Mucosa of rectum (tissue), 2 donors: ENCODE data around the gene TPST1.

Source experiments
- H3K27ac ChIP-seq, 2 donors: one replicate each; pipeline ENCODE4 v1.7.0; 2013; ENCODE audit warnings: inconsistent platforms in 2 of 2, low read depth in 2 of 2, low read length in 2 of 2
- H3K27me3 ChIP-seq, 2 donors: one replicate each; pipeline ENCODE4 v1.7.0; 2013; ENCODE audit warnings: low read length in 2 of 2; ENCODE audit not compliant: control insufficient read depth in 2 of 2, insufficient read depth in 2 of 2
- H3K36me3 ChIP-seq, 2 donors: one replicate each; pipeline ENCODE4 v1.7.0; 2013; ENCODE audit warnings: low read length in 2 of 2; ENCODE audit not compliant: control insufficient read depth in 2 of 2, insufficient read depth in 2 of 2
- H3K4me1 ChIP-seq, 2 donors: one replicate each; pipeline ENCODE4 v1.7.0; 2013; ENCODE audit warnings: low read length in 2 of 2, mild to moderate bottlenecking in 1 of 2; ENCODE audit not compliant: control insufficient read depth in 2 of 2, insufficient read depth in 2 of 2
- H3K4me3 ChIP-seq, 2 donors: one replicate each; pipeline ENCODE4 v1.7.0; 2013; ENCODE audit warnings: low read length in 2 of 2
- H3K9ac ChIP-seq, 2 donors: one replicate each; pipeline ENCODE4 v1.7.0; 2013; ENCODE audit warnings: low read length in 2 of 2, low read depth in 1 of 2, mild to moderate bottlenecking in 1 of 2
- H3K9me3 ChIP-seq, 2 donors: one replicate each; pipeline ENCODE4 v1.7.0; 2013; ENCODE audit warnings: low read length in 2 of 2; ENCODE audit not compliant: control insufficient read depth in 2 of 2
- donor health status: healthy.
- donor health status: Normal muscosa, but diverticular disease.

TPST1 gene

GRCh38 chr7:66348531-66348930, 143.4 kb downstream of the TPST1 start:
- H3K9me3 ChIP-seq: no peaks in the 10 kb centered on the region
- H3K9ac ChIP-seq: no peak overlapping the region
- no peaks in the 10 kb centered on the region for H3K36me3 ChIP-seq
- peaks cover 0 to 4% of the 10 kb centered on the region in 2 donors for H3K4me1 ChIP-seq
- no peak overlapping the region for H3K4me3 ChIP-seq
- no peaks in the 10 kb centered on the region for H3K27me3 ChIP-seq
- no peak overlapping the region for H3K27ac ChIP-seq

GRCh38 chr7:66348959-66349358, 143.8 kb downstream of the TPST1 start:
- H3K27ac ChIP-seq: no peak overlapping the region
- H3K27me3 ChIP-seq: no peaks in the 10 kb centered on the region
- no peak overlapping the region for H3K4me3 ChIP-seq
- no peak overlapping the region for H3K9ac ChIP-seq
- peaks cover 0 to 4% of the 10 kb centered on the region in 2 donors for H3K4me1 ChIP-seq
- no peaks in the 10 kb centered on the region for H3K36me3 ChIP-seq
- H3K9me3 ChIP-seq: no peaks in the 10 kb centered on the region

DNA sequence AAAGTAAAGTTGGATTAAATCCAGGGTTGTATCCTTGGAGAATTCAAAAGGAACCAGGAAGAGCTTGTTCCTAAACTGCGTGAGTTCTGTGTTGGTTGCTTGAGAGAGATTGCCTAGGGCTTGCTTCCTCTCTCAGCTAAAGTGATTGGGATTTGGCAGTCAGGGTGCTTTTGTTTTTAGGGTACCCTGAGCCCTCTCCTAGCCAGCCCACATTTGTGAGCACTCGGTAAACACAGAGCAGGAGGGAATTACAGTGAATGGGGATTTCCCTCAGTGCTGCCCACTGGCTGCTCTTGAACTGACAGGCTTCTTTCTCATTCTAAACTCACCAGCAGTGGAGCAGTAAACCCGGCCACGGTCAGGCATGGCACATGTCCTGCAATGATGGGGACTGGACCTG, 146.9 kb downstream of the TPST1 start:
- Histone ChIP-seq H3K9me3 (no peaks in the 10 kb centered on the region), H3K4me3 (no peak overlapping the region), H3K9ac (peak overlapping the region in 1 of 2 donors; percentile 47)

GRCh38 chr7:66353547-66353946, 148.4 kb downstream of the TPST1 start:
- no peaks in the 10 kb centered on the region for H3K36me3 ChIP-seq
- peaks cover 10 to 14% of the 10 kb centered on the region in 2 donors for H3K4me1 ChIP-seq
- H3K27ac ChIP-seq: no peak overlapping the region
- H3K9ac ChIP-seq: no peak overlapping the region
- H3K27me3 ChIP-seq: no peaks in the 10 kb centered on the region
- no peak overlapping the region for H3K4me3 ChIP-seq
- no peaks in the 10 kb centered on the region for H3K9me3 ChIP-seq

More for the DNA sequence above, 146.9 kb downstream of the TPST1 start:
- H3K27ac ChIP-seq: no peak overlapping the region
- peaks cover 8 to 14% of the 10 kb centered on the region in 2 donors for H3K4me1 ChIP-seq
- H3K36me3 ChIP-seq: no peaks in the 10 kb centered on the region
- H3K27me3 ChIP-seq: no peaks in the 10 kb centered on the region

GRCh38 chr7:66355756-66356155, 150.6 kb downstream of the TPST1 start:
- Histone ChIP-seq H3K4me3 (no peak overlapping the region), H3K4me1 (peaks cover 10 to 14% of the 10 kb centered on the region in 2 donors), H3K9ac (no peak overlapping the region), H3K27me3 (no peaks in the 10 kb centered on the region), H3K9me3 (no peaks in the 10 kb centered on the region), H3K27ac (no peak overlapping the region), H3K36me3 (no peaks in the 10 kb centered on the region)

GRCh38 chr7:66356277-66356721, 151.2 kb downstream of the TPST1 start:
- H3K4me1 ChIP-seq: peaks cover 10 to 14% of the 10 kb centered on the region in 2 donors
- no peaks in the 10 kb centered on the region for H3K27me3 ChIP-seq
- no peaks in the 10 kb centered on the region for H3K9me3 ChIP-seq
- H3K4me3 ChIP-seq: no peak overlapping the region
- no peak overlapping the region for H3K27ac ChIP-seq
- no peaks in the 10 kb centered on the region for H3K36me3 ChIP-seq
- no peak overlapping the region for H3K9ac ChIP-seq

GRCh38 chr7:66357087-66357486, 152.0 kb downstream of the TPST1 start:
- no peak overlapping the region for H3K27ac ChIP-seq
- H3K27me3 ChIP-seq: no peaks in the 10 kb centered on the region
- no peak overlapping the region for H3K4me3 ChIP-seq
- H3K9me3 ChIP-seq: no peaks in the 10 kb centered on the region
- no peaks in the 10 kb centered on the region for H3K36me3 ChIP-seq
- H3K4me1 ChIP-seq: peaks cover 10 to 12% of the 10 kb centered on the region in 2 donors
- no peak overlapping the region for H3K9ac ChIP-seq

DNA sequence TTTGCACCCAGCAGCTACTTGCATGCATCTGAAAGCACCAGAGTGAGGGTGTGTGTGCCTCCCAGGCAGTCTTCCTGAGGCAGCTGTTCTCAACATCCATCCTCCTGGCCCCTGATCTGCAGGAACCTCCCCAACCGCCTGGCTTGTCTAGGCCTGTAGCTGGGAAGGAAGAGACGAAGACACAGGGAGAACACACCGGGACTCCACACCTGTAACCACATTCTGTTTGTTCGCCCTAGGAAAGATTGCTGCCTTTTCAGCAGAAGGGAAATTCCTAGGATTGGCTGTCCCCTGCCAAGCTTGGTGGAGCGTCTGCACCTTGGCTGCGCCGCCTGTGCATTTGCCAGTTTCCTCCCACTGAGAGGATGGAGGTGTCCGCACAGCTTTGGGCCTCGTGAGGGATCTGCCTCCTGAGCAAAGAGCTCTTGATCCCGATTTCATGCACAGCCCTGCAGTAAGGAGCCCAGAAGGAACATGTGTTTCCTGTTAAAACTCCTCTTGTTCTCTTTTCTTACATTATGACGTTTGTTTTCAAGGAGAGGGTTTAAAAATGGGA, 154.6 kb downstream of the TPST1 start:
- Histone ChIP-seq H3K36me3 (no peaks in the 10 kb centered on the region), H3K27me3 (no peaks in the 10 kb centered on the region), H3K4me3 (no peak overlapping the region), H3K27ac (no peak overlapping the region), H3K9ac (no peak overlapping the region), H3K9me3 (no peaks in the 10 kb centered on the region), H3K4me1 (peaks cover 9 to 10% of the 10 kb centered on the region in 2 donors)

DNA sequence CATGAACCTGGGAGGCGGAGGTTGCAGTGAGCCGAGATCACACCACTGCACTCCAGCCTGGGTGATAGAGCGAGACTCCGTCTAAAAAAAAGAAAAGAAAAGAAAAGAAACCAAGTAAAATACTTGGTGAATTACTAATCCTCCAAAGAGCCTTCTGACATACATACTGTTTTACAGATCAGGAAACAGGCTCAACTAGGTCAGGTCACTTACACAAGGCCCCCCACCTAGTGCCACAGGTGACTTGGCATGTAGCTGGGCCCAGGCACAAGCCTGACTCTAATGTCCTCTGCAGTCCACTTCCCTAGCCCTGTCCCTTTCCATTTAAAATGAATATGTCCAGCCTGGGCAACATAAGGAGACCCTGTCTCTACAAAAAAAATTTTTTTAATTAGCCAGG, 157.0 kb downstream of the TPST1 start:
- Histone ChIP-seq H3K9me3 (no peaks in the 10 kb centered on the region), H3K36me3 (no peaks in the 10 kb centered on the region)

GRCh38 chr7:66363635-66364034, 158.5 kb downstream of the TPST1 start:
- H3K9ac ChIP-seq: no peak overlapping the region
- H3K27me3 ChIP-seq: no peaks in the 10 kb centered on the region
- H3K9me3 ChIP-seq: no peaks in the 10 kb centered on the region
- no peaks in the 10 kb centered on the region for H3K36me3 ChIP-seq
- H3K27ac ChIP-seq: no peak overlapping the region
- no peaks in the 10 kb centered on the region for H3K4me1 ChIP-seq
- H3K4me3 ChIP-seq: no peak overlapping the region

More for the DNA sequence above, 157.0 kb downstream of the TPST1 start:
- H3K4me1 ChIP-seq: peaks cover 0 to 2% of the 10 kb centered on the region in 2 donors
- H3K27ac ChIP-seq: no peak overlapping the region
- no peaks in the 10 kb centered on the region for H3K27me3 ChIP-seq
- no peak overlapping the region for H3K9ac ChIP-seq
- H3K4me3 ChIP-seq: no peak overlapping the region
